ENCODE data around the gene SLC5A2.
"Not testable (repeated sequence)": the region's sequence is repeated elsewhere in the genome, so short reads cannot be mapped to it uniquely, and the experiment has no call there.

The SLC5A2 gene

DNA sequence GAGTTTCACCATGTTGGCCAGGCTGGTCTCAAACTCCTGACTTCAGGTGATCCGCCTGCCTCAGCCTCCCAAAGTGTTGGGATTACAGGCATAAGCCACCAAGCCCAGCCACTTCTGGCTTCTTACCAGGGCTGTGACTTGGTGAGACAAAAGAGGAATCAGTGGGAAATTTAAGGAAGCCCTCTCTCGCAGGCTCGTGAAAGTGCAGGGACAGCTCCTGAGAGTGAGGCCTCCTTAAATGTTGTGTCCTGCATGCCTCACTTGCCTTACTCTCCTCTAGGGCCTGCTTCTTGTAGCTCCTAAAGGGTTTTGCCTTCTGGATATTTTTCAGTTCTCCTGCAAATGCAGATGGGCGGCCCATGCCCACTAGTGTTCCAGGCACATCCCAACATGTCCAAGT lies 50.0 kb downstream of the SLC5A2 start:
- Histone ChIP-seq H3K9me3 (ENCODE audit: control insufficient read depth in 5 of 5, low read length in 5 of 5) (no peaks in the 10 kb centered on the region), H3K27me3 (ENCODE audit: control insufficient read depth in 5 of 5, insufficient read depth in 4 of 5, low read length in 5 of 5) (peaks cover 13 to 34% (median 30%) of the 10 kb centered on the region in 5 donors)

DNA sequence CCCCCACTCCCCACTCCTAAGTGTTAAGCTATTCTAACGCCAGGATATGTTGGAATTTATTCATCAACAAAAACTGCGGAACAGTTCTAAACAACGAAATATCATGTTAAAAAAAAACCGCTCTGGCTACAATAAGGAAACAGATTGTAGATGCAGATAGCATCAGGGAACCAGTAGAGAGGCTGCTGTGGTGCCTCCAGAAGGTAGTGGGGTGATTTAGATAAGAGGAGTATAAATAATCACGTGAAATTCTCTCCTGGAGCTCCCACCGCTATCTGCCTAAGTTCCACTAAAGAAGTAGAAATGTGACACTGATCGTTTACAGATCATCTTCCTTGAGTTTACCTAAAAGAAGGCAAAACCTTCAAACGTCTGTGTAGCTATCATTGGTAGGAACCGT lies 52.8 kb downstream of the SLC5A2 start:
- H3K36me3 ChIP-seq (ENCODE audit: control insufficient read depth in 5 of 5, insufficient read depth in 5 of 5, low read length in 5 of 5): no peaks in the 10 kb centered on the region
- no peak overlapping the region for H3K4me3 ChIP-seq (ENCODE audit: low read depth in 1 of 5, low read length in 5 of 5)
- H3K27ac ChIP-seq (ENCODE audit: low read depth, low read length): no peak overlapping the region
- H3K4me1 ChIP-seq (ENCODE audit: control insufficient read depth in 5 of 5, insufficient read depth in 5 of 5, low read length in 5 of 5): peaks cover 0 to 6% (median 5%) of the 10 kb centered on the region in 5 donors
- no peak overlapping the region for H3K9ac ChIP-seq (ENCODE audit: low read length in 5 of 5)
- H3K27me3 ChIP-seq (ENCODE audit: control insufficient read depth in 5 of 5, insufficient read depth in 4 of 5, low read length in 5 of 5): peaks cover 9 to 21% (median 14%) of the 10 kb centered on the region in 5 donors
- peaks cover 0 to 10% (median 5%) of the 10 kb centered on the region in 5 donors for H3K9me3 ChIP-seq (ENCODE audit: control insufficient read depth in 5 of 5, low read length in 5 of 5)

More for the DNA sequence above, 50.0 kb downstream of the SLC5A2 start:
- H3K36me3 ChIP-seq (ENCODE audit: control insufficient read depth in 5 of 5, insufficient read depth in 5 of 5, low read length in 5 of 5): no peaks in the 10 kb centered on the region
- no peak overlapping the region for H3K9ac ChIP-seq (ENCODE audit: low read length in 5 of 5)
- peaks cover 0 to 8% (median 6%) of the 10 kb centered on the region in 5 donors for H3K4me1 ChIP-seq (ENCODE audit: control insufficient read depth in 5 of 5, insufficient read depth in 5 of 5, low read length in 5 of 5)
- H3K4me3 ChIP-seq (ENCODE audit: low read depth in 1 of 5, low read length in 5 of 5): no peak overlapping the region
- H3K27ac ChIP-seq (ENCODE audit: low read depth, low read length): no peak overlapping the region

DNA sequence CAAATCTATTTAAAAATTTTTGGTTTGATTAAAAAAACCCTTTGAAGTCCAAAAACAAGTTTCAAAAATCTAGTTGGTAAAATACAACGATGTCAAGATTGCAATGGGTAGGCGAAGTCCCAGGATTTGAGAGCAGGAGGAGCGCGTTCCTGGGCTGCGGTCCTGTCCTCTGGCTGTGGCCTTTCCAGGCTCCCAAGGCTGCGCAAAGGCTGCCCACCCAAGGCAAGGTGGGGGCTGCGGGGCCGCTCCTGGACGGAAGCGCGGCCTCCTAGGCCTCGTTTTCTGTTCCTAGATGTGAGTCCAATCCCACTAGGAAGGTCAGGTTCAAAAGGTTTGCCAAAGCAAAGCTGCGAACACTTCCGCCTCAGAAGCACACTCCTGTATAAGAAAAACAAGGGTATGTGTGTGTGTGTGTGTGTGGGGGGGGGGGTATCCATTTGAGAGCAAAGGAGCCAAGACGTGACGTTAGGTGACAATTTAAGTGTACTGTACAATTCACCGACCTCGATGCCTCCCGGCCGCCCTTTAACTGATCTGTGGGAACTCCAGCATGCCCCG lies 54.0 kb downstream of the SLC5A2 start:
- H3K4me3 ChIP-seq (ENCODE audit: low read depth in 1 of 5, low read length in 5 of 5): peak overlapping the region in 3 of 5 donors; percentile 34 to 49 (median 44)
- peaks cover 0 to 10% (median 6%) of the 10 kb centered on the region in 5 donors for H3K9me3 ChIP-seq (ENCODE audit: control insufficient read depth in 5 of 5, low read length in 5 of 5)
- H3K27me3 ChIP-seq (ENCODE audit: control insufficient read depth in 5 of 5, insufficient read depth in 4 of 5, low read length in 5 of 5): peaks cover 9 to 21% (median 11%) of the 10 kb centered on the region in 5 donors
- H3K27ac ChIP-seq (ENCODE audit: low read depth, low read length): no peak overlapping the region
- no peaks in the 10 kb centered on the region for H3K36me3 ChIP-seq (ENCODE audit: control insufficient read depth in 5 of 5, insufficient read depth in 5 of 5, low read length in 5 of 5)
- peaks cover 0 to 6% (median 5%) of the 10 kb centered on the region in 5 donors for H3K4me1 ChIP-seq (ENCODE audit: control insufficient read depth in 5 of 5, insufficient read depth in 5 of 5, low read length in 5 of 5)
- no peak overlapping the region for H3K9ac ChIP-seq (ENCODE audit: low read length in 5 of 5)

DNA sequence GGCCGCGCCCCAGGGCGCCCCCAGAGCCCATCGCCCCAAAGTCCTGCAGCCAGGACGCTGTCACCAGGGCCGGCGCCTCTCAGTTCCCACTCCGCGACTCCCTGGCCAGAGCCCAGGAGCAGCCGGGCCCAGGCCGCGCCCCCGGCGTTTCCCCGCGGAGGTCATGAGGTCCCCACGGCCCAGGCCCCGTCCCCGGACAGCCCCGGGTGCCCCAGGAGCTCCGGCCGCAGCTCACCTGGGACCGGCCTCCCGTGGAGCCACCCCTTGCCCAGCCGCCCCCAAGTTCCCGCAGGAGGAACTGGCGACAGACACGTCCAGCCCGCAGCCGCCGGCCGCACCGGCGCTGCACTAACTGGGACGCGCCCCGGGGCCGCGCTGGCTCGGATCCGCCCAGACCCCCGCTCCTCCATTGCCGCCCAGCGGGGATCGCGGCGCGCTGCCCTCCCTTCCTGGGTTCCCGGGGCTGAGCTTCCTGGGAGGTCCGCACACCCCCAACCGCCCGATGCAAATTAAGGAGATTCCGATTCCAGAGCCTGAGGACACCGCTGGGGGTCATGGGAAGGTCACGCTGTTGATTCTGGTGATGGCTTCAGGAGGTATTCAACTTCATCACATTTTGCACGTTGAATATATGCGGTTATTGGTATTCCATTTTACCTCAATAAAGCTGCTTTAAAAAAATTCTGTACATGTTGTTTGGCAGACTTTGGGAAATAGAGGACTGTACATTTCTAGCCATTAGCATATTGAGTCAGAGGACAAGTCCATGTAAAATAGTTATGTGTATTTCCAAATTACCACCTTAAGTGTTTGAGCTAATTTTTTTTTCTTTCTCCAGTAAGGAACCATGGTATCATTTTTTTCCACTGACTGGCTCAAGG lies 54.7 kb downstream of the SLC5A2 start:
- Histone ChIP-seq H3K27ac (ENCODE audit: low read depth, low read length) (no peak overlapping the region), H3K36me3 (ENCODE audit: control insufficient read depth in 5 of 5, insufficient read depth in 5 of 5, low read length in 5 of 5) (no peaks in the 10 kb centered on the region), H3K27me3 (ENCODE audit: control insufficient read depth in 5 of 5, insufficient read depth in 4 of 5, low read length in 5 of 5) (peaks cover 9 to 15% (median 11%) of the 10 kb centered on the region in 5 donors), H3K9me3 (ENCODE audit: control insufficient read depth in 5 of 5, low read length in 5 of 5) (peaks cover 0 to 12% (median 6%) of the 10 kb centered on the region in 5 donors), H3K9ac (ENCODE audit: low read length in 5 of 5) (no peak overlapping the region), H3K4me3 (ENCODE audit: low read depth in 1 of 5, low read length in 5 of 5) (peak overlapping the region in 3 of 5 donors; percentile 34 to 49 (median 44)), H3K4me1 (ENCODE audit: control insufficient read depth in 5 of 5, insufficient read depth in 5 of 5, low read length in 5 of 5) (peaks cover 0 to 6% (median 5%) of the 10 kb centered on the region in 5 donors)

DNA sequence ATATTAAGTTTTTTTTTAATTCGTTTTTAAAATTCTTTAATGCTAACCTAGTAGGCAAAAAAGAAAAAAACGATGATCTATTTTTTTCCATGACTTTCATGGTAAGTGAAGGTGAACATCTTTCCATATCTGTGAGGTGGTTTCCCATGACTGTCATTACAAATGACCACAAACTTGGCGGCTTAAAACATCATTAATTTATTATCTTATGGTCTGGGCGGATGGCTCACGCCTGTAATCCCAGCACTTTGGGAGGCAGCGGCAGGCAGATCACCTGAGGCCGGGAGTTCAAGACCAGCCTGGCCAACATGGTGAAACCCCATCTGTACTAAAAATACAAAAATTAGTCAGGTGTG lies 55.3 kb downstream of the SLC5A2 start:
- H3K4me1 ChIP-seq (ENCODE audit: control insufficient read depth in 5 of 5, insufficient read depth in 5 of 5, low read length in 5 of 5); H3K9ac ChIP-seq (ENCODE audit: low read length in 5 of 5); H3K27ac ChIP-seq (ENCODE audit: low read depth, low read length); H3K4me3 ChIP-seq (ENCODE audit: low read depth in 1 of 5, low read length in 5 of 5); H3K36me3 ChIP-seq (ENCODE audit: control insufficient read depth in 5 of 5, insufficient read depth in 5 of 5, low read length in 5 of 5): not testable (repeated sequence)
- H3K27me3 ChIP-seq (ENCODE audit: control insufficient read depth in 5 of 5, insufficient read depth in 4 of 5, low read length in 5 of 5): peaks cover 9 to 15% (median 11%) of the 10 kb centered on the region in 5 donors
- H3K9me3 ChIP-seq (ENCODE audit: control insufficient read depth in 5 of 5, low read length in 5 of 5): peaks cover 0 to 15% (median 6%) of the 10 kb centered on the region in 5 donors

DNA sequence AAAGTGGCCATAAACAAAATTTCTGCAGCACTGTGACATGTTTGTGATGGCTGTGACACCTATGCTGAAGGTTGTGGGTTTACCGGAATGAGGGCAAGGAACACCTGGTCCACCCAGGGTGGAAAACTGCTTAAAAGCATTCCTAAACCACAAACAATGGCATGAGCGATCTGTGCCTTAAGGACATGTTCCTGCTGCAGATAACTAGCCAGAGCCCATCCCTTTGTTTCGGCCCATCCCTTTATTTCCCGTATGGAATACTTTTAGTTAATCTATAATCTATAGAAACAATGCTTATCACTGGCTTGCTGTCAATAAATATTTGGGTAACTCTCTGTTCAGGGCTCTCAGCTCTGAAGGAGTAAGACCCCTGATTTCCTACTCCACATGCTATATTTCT lies 56.8 kb downstream of the SLC5A2 start:
- Histone ChIP-seq H3K9me3 (ENCODE audit: control insufficient read depth in 5 of 5, low read length in 5 of 5) (peaks cover 0 to 15% (median 6%) of the 10 kb centered on the region in 5 donors), H3K27me3 (ENCODE audit: control insufficient read depth in 5 of 5, insufficient read depth in 4 of 5, low read length in 5 of 5) (peaks cover 9 to 15% (median 11%) of the 10 kb centered on the region in 5 donors)
- not testable (repeated sequence) for H3K4me3 ChIP-seq (ENCODE audit: low read depth in 1 of 5, low read length in 5 of 5); H3K9ac ChIP-seq (ENCODE audit: low read length in 5 of 5); H3K27ac ChIP-seq (ENCODE audit: low read depth, low read length); H3K36me3 ChIP-seq (ENCODE audit: control insufficient read depth in 5 of 5, insufficient read depth in 5 of 5, low read length in 5 of 5); H3K4me1 ChIP-seq (ENCODE audit: control insufficient read depth in 5 of 5, insufficient read depth in 5 of 5, low read length in 5 of 5)
